HG02798 (cell line): ENCODE results near the gene MAGED2.
"Not testable (repeated sequence)": the region's sequence is repeated elsewhere in the genome, so short reads cannot be mapped to it uniquely, and the experiment has no call there.

Experiments used
- ATAC-seq: cut with Tn5 transposase; IDR thresholded peaks from one replicate; pipeline ENCODE4 v1.9.1; 2021; ENCODE audit warnings: mild to moderate bottlenecking; ENCODE audit not compliant: unreplicated experiment, poor library complexity

Gene MAGED2

DNA sequence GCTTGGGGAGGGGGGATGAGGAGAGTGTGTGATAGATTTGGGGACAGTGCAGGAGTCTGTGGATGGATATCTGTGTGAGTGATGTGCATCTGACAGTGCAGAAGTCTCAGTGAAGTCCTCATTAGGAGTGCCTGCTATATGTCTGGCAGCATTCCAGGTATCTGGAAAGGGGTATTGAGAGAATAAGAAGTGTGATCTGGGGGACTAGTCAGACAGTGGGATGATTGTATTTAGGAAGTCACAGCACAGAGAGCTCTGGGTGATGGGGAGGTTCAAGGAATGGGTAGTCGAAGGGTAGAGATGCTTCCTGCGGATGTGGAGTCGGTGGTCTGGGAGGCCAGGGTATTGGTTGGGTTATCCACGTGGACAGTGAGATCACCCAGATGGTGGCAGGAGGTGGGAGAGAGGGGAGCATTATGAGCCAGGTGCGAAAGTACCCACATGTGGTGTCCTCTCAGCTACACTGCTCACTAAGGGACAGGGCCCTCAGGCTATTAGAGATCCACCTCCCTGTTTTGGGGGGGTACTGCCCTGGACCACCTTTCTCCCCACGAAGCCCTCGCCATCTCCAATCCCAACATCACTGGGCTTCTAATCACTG, 9.8 kb downstream of the MAGED2 start:
- no peak for ATAC-seq

DNA sequence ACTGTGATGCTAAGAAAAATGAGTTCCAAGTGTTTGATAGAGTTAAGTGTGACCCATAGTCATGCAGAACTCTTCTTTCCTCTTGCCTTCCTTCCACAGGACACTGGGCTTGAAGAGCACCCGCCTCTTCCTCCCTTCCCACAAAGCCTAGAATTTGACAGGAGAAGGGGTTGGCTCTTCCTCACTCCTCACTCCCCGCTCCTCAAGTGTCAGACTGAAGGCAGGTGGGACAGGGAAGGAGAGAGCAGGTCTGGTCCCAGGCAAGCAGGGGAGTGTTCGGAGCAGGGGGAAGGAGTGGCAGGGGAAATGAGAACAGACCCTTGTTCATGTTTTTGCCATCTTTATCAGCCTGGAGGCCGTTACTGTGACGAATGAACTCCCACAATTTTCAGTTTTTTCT, 10.7 kb downstream of the MAGED2 start:
- ATAC-seq: no peak

DNA sequence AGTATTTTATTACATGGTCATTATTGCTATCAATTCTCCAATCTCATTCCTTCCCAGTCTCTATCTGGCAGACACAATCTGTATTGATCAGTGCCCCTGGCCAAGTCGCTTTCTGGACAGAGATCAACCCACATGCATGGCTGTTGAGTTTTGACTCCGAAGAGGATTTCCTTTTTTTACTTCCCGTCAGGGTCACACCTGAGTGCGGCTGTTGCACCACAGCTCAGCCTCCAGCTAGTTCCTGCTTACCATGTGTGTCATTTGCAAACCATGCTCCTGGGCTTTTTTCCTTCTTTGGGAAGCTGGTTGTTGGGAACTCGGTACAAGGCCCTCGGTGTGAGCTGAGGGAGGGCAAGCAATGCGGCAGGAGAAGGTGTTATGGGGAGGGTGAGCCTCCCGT, 11.7 kb downstream of the MAGED2 start:
- ATAC-seq: no peak

DNA sequence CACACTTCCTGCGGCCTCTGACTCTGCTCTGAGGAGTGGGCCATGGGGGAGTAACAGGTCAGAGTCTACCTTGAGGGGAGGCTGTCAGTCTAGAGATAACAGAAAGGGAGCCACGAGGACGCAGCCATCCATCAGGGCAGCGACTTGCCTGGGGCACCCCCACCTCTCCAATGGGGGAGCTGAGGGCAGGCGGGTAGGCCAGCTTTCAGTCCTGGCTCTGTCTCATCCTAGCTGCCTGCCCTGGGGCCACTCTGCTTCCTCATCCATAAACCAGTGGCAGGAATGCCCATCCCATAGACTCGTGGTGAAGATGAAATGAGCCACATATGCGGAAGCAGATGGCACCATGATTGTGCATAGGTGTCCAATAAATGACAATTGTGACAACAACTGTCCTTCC, 13.2 kb downstream of the MAGED2 start:
- ATAC-seq: no peak

DNA sequence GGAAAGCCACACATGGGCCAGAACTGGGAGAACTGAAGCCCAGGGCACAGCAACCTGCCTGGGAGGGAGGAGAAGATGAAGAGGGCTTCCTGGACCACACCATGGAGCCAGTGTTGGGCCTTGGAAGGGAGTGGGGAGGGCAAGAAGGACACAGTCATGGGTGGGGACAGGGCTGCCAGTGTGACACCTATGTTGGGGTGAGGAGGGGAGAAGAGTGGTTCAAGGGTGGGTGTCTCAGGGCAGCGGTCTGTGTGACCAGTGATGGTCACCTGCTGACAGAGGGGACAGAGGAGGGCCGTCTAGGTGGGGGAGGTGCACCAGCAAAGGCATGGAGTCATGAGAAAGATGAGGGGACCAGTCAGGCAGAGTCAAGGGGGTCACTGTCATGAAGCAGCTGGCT, 13.8 kb downstream of the MAGED2 start:
- ATAC-seq: no peak

DNA sequence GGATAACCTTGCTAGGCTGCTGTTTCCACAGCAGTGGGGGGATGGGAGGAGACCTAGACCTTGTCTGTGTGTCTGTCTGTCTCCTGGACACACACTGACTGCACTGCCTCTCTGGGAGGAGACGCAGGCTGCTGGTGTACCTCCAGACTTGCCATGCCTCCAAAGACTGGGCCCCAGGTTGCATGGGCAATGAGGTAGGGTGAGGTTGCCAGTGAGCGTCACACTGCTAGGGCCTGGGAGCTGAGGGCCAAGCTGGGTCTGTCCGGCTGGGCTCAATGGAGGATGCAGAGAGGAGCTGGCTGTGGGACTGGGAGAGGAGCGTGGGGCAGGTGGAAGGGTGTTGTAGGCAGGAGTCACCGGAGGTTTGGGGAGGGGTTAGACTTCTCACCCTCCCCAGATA, 16.6 kb downstream of the MAGED2 start:
- ATAC-seq: no peak

DNA sequence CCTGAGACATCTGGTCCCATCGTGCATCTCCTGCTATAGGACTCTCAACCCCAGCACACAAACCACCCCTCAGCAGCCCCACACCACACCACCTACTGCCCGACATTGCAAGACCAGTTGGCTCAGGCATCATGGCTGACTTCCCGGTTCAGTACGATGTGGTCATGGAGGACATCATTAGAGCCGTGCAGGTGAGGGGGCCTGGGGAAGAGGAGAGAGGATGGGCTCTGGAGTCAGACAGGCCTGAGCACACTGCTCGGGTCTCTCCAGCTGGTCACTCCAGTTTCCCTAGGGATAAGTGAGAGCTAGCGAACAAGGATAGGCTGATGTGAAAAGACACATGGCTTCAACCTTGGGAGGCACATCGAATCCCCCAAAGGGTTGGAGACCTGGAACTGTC, 17.2 kb downstream of the MAGED2 start:
- ATAC-seq: no peak

DNA sequence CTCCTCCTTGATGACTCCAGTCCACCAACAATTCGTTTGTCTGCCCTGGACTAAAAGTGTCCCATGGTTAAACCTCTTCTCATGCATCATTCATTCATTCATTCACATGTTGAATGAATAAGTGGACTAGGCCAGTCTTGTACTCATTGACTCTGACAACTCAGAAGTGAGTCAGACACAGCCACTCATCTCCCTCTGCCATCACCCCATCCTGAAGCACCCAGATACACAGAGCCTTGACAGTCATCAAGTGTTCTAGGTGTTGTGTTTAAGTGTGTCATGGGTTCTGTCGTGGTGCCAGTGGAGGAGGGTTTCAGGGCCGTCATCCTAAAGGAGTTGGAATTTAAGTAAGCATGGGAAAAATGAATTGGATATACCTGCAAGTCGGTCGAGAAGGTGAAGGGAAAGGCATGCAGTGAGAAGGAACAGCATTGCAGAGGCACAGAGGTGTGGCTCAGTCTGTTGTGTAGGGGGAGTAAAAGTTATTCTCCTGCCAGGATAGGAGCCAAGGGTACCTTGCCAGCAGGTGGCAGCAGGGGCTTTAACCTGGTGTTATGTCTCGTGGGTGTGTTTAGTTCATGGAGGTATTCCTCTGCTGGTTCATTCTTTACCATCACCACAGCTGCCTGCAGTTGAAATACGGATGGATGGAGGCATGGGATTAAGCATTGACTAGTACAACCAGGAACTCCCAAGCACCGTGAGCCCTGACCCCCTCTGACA, 18.3 kb downstream of the MAGED2 start:
- no peak for ATAC-seq

DNA sequence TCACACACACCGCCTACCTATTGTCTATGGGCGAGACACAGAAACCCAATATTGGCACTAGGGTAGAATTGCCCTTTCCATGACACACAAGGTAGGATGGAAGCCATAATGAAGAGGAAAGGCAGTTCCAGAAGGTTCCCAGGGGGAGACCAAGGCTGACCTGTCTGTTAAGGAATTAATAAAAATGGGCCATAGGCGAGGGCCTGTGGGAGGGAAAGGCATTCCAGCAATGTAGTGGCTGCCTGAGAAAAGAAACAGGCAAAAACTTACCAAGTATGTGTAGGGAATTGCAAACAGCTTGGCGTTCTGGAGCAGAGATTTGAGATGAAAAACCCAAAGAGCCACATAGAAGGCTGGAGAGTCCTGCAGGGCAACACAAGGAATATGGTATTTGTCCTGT, 19.1 kb downstream of the MAGED2 start:
- no peak for ATAC-seq

DNA sequence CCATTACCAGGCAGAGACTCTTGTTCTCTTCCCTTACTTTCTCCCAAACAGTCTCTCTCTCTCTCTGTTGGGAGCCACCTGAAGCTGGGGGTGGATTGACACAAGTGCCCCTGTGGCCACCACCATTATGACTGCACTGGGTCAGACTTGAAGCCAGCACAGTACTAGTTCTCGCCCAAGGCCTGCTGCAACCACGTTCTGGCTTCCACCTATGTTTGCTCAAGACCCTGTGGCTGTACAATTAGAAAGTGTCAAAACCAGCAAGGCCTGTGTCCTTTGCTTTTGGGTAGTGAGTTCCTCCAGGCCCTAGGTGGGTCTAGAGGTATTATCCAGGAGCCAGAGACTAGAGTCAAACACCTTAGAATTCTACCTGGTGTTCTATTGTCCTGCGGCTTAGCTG, 31.0 kb downstream of the MAGED2 start:
- no peak for ATAC-seq

DNA sequence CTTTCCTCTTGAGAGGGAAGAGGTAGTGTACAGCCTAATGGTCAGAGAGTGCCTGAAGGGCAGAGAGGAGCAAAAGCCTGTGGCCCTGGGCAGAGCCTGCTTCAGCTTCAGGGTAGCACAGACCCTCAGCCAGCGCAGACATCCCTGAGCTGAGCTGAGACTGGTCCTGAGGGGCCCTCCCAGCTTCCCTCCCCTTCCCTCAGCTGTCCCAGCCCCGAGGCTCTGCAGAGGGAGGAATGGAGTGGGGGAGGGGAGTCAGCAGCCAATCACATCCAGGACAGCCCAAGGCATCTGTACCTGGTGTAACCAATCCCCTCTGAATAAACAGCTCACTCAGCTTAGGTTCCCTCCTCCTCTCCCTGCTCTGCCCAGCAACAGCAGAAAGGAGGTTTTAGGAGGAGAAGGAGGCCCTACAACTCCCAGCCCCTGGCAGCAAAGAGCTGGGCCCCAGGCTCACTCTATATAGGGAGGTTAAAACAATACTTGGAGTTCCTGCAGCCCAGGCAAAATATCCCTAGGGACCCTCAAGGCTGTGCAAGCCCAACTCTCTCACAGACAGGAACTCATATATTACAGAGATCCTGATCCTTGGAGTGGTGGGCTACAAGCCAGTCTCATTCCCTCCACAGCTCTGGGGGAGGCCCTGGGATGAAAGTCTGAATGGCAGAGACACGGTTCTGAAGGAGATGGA, 33.8 kb downstream of the MAGED2 start:
- not testable (repeated sequence) for ATAC-seq

DNA sequence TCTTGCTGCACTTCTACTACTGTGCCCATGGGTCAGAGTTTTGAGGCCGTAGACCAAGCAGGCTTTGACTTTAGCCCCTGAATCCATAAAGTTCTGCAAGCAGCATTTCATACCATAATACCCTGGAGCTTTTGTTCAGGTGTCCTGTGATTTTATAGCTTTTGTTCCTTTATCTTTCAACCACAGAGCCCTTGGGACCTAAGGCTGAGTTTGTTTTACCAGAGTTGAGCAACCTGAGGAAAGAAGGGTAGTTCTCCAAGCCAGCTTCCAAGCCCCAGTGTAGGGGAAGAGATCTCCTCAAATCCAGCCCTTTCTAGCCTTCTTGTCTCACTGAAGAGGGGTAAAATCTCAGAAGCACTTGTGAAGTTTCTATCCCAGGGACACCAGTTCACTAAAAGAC, 35.1 kb downstream of the MAGED2 start:
- ATAC-seq: no peak

DNA sequence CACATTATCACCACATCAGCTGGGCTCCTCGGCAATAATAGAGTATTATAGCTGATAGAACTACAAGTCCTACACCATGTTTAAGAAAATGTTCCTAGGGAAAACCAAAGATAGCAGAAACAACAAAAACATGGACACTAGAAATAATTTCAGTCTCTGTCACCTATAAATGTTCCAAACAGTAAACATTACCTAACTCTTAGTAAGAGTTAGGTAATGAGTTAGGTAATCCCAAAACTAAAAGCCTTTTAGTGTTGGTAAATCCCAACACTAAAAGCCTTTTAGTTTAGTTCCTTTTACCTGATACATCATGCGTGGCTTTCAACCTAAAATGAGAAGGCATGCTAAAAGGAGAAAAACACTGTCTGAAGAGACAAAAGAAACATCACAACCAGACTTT, 35.5 kb downstream of the MAGED2 start:
- no peak for ATAC-seq

DNA sequence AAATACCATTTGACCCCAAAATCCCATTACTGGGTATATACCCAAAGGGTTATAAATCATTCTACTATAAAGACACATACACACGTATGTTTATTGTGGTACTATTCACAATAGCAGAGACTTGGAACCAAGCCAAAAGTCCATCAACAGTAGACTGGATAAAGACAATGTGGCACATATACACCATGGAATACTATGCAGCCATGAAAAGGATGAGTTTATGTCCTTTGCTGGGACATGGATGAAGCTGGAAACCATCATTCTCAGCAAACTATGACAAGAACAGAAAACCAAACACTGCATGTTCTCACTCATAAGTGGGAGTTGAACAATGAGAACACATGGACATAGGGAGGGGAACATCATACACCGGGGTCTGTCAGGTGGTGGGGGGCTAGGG, 40.2 kb downstream of the MAGED2 start:
- ATAC-seq: not testable (repeated sequence)

DNA sequence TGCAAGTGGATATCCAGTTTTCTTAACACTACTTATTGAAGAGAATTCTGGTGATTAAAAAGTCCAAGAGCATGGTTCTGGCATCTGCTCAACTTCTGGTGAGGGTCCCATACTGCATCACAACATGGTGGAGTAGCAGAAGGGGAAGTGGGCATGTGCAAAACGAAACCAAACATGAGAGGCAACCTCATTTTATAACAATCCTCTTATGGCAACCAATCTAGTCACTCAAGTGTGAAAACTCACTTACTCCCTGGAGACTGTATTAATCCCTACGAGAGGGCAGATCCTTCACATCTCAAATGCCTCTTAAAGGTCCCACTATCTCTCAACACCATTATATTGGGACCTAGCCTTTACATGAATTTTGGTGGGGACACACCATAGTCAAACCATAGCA, 57.7 kb downstream of the MAGED2 start:
- ATAC-seq: no peak
